ENCODE measurements around the gene POLDIP2.

- TF ChIP-seq CTCF (IDR thresholded peaks at IDR 0.05) (no peak), POLR2A (IDR thresholded peaks at IDR 0.05) (no peak)
These were observed 15.8 kb downstream of the POLDIP2 start for GRCh38 chr17:28341516-28341915.

Measured in upper lobe of left lung (tissue), 4 donors.